ENCODE data around the gene CYP2B6.
"Not testable (repeated sequence)": the region's sequence is repeated elsewhere in the genome, so short reads cannot be mapped to it uniquely, and the experiment has no call there.

The CYP2B6 gene

DNA sequence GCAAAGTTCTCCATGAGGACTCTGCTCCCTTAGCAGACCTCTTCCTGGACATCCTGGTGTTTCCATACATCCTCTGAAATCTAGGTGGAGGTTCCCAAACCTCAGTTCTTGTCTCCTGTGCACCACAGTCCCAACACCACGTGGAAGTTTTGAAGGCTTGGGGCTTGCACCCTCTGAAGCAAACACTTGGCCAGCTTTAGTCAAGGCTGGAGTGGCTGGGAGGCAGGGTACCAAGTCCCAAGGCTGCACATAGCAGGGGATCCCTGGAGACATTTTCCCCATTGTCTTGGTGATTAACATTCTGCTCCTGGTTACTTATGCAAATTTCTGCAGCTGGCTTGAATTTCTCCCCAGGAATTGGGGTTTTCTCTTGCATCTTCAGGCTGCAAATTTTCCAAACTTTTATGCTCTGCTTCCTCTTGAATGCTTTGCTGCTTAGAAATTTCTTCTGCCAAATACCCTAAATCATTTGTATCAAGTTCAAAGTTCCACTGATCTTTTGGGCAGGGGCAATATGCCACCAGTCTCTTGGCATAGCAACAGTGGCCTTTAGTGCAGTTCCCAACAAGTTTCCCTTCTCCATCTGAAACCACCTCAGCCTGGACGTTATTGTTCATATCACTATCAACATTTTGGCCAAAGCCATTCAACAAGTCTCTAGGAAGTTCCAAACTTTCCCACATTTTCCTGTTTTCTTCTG lies 10.2 kb upstream of the CYP2B6 start:
- not testable (repeated sequence) for DNase-seq (ENCODE audit: low spot score)

DNA sequence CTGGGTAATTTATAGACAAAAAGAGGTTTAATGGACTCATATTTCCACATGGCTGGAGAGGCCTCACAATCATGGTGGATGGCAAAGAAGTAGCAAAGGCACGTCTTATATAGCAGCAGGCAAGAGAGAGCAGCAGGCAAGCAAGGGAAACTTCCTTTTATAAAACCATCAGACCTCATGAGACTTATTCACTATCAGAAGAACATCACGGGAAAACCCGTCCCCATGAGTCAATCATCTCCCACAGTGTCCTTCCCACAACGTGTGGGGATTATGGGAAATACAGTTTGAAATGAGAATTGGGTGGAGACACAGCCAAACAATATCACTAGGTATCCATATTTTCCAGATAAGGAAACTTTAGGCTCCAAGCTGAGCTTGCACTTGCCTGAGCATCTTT lies 9.5 kb upstream of the CYP2B6 start:
- no peak for DNase-seq (ENCODE audit: low spot score)

DNA sequence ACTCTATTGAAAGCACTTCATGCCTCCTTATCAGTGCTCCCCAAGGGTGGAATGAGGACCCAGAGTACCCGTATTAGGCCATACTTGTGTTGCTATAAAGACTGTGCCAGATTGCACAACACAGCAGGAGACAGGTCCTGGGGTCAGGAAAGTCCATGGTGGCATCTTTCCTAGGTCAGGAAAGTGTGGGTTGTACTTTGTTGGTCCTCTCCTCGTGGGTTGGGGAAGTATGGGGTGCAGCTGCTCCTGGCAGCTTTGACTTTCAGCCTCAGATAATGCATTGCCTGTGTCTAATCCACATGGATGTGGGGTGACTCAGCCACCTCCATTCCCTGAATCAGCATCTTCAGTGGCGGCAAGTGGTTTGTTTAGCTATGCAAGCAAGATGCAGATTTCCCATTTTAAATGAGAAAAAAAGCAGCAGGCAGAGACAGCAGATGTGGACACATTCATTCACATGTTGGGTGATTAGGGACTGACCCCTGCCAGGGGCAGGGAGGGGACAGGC lies 8.4 kb upstream of the CYP2B6 start:
- DNase-seq (ENCODE audit: low spot score): no peak

DNA sequence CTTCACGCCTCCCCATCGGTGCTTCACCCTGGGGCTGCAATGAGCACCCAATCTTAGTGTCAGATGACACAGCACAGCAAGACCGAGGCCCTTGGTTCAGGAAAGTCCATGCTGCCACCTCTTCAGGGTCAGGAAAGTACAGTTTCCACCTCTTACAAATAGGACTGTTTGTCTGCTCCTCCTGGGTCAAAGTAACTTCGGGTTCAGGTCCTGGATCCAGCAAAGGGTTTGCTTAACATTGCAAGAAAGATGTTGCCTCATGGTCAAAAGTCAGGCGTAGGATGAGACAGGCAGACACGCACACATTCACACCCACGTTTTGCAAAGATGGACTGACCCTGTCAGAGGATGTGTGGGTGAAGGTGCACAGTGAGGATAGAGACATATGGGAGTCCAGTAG lies 1.6 kb upstream of the CYP2B6 start:
- DNase-seq (ENCODE audit: low spot score): no peak

DNA sequence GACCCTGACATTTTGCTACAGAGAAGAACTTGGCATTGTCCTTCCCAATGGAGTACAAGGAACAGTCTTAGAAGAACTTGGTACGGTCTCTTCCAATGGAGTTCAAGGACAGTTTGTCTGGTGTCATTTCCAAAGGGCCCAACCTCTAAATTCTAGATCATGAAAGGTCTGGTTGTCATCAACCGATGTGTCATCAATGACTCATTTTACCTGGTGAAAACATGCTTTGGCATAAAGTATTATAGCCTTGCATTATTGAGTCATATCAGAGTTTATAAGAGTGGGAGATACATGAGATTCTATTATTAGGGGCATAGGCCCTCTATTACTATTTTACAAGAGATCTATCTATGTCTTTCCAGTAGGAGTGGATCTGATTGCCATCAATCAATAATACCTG lies 4.3 kb downstream of the CYP2B6 start:
- DNase-seq (ENCODE audit: low spot score): no peak

DNA sequence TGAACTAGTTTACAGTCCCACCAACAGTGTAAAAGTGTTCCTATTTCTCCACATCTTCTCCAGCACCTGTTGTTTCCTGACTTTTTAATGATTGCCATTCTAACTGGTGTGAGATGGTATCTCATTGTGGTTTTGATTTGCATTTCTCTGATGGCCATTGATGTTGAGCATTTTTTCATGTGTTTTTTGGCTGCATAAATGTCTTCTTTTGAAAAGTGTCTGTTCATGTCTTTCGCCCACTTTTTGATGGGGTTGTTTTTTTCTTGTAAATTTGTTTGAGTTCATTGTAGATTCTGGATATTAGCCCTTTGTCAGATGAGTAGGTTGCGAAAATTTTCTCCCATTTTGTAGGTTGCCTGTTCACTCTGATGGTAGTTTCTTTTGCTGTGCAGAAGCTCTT lies 7.9 kb downstream of the CYP2B6 start:
- not testable (repeated sequence) for DNase-seq (ENCODE audit: low spot score)

DNA sequence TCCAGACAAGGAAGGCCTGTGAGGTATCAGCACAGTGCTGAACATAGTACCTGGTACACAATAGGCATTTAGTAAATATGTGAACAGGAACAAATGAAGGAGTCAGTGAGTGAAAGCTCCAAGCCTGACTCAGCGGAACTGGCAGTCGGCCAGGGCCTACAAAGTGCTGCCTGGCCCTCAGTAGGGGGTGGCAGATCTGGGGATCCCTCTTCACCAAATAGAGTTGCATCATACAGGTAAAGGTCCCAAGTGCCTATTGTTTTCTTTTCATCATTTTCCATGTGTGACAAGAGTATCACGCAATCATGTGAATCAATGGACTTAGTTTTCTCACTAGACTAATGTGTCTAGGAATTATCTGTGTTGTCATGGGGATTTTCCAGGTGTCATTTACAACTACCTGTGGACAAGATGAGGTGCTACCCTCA lies 9.2 kb downstream of the CYP2B6 start:
- DNase-seq (ENCODE audit: low spot score): no peak

DNA sequence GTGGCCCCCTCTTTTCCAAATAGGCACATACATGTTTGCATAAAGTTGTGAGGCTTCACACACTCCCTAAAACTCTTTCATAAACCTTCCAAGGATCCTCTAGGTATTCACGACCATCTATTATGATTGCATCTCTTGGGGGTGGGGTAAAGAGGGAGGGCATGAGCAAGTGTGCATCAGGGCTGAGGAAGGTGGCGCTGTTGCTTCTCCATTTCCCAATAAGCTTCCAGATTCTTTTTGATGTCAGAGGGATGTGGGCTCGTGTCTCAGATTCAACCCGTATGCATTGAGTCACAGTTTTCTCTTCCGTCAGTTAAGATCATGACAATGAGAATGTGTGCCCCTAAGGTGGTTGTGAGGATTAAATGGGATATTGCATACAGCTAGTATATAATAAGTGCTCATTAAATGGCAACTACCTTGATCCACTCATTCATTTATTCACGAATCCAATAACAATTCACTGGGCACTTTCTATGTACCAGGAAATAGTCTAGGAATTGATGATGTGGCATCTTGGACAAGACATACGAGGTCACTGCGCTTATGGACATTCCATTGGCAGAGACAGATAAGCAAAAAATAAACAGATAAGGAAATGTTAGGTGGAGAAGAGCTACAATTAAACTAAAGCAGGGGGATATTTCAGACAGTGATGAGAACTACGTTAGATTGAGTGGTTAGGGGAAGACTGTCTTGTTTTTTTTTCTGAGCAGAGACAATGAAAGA lies 10.3 kb downstream of the CYP2B6 start:
- no peak for DNase-seq (ENCODE audit: low spot score)

DNA sequence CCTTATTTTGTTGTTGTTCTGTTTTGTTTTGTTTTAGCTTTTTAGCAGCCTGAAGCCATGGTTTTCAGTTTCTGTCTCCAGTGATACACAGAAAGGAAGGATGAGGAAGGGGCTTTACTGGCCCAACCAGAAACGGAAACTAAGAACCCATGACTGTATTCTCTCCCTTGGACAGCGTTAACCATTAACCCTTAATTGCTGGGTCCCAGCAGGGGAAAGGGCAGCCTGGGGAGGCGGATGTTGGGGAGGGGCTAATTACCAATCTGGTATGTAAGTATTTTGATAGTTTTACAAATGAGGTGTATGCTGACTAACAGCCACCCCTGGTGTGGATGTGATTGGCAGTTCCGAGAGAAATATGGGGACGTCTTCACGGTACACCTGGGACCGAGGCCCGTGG lies 12.6 kb downstream of the CYP2B6 start:
- DNase-seq (ENCODE audit: low spot score): not testable (repeated sequence)

DNA sequence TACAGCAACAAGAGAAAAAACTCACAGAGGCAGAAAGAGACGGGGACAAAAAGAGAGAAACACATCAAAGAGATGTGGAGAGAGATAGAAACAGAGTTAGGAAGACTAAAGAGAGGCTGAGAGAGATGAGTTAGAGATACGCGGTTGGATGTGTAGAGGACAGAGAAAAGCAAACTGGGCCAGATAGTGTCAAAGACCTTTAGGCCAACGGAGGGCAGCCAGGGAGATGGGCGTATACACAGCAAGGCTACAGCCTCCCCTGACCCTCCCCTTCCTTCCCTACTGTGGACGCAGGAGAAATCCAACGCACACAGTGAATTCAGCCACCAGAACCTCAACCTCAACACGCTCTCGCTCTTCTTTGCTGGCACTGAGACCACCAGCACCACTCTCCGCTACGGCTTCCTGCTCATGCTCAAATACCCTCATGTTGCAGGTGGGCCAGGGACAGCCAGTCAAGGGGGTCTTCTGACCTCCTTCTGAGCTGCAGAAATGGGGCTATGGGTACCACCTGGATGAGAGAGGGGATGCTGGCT lies 18.7 kb downstream of the CYP2B6 start:
- DNase-seq (ENCODE audit: low spot score): no peak

DNA sequence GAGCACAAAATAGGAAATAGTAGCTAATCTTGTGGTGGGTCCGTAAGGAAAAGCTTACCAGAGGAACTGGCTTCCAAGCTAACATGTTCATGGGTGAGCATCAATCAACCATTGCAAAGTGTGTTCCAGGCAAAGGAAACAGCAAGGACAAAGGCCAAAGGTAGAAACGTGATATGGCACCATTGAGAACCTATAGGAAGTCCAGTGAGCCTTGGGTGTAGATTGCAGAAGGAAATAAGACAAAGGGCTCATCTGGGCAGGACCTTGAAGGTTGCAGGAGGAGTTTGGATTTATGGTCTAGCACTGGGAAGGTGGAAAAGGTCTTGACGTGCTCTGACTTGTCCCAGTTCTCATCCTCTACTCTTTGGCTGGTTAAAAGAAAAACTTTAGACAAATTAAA lies 22.3 kb downstream of the CYP2B6 start:
- DNase-seq (ENCODE audit: low spot score): no peak

DNA sequence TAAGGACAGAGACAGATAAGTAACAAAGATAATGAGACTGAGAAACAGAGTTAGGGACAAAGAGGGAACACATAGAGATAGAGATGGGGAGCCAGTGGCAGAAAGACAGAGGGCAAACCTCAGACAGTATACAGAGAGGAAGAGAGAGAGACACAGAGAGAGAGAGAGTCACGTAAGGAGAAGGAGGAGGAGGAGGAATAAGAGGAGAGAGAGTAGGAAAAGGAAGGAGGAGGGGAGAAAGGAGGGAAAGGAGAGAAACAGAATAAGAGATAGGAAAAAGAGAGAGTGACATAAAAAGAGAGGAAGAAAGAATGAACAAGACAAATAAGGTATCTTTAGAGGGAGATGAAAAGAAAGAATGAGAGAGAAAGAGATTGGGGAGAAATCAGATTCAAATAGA lies 23.6 kb downstream of the CYP2B6 start:
- DNase-seq (ENCODE audit: low spot score): no peak

DNA sequence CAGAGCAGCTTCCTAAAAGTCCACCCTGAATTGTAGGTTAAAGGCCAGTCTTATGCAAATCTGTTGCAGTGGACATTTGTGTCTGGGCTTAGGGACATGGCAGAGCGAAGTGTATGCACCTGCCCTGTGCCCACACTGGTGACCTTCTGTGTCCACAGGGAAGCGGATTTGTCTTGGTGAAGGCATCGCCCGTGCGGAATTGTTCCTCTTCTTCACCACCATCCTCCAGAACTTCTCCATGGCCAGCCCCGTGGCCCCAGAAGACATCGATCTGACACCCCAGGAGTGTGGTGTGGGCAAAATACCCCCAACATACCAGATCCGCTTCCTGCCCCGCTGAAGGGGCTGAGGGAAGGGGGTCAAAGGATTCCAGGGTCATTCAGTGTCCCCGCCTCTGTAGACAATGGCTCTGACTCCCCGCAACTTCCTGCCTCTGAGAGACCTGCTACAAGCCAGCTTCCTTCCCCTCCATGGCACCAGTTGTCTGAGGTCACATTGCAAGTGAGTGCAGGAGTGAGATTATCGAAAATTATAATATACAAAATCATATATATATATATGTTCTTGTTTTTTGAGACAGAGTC lies 25.5 kb downstream of the CYP2B6 start:
- no peak for DNase-seq (ENCODE audit: low spot score)

DNA sequence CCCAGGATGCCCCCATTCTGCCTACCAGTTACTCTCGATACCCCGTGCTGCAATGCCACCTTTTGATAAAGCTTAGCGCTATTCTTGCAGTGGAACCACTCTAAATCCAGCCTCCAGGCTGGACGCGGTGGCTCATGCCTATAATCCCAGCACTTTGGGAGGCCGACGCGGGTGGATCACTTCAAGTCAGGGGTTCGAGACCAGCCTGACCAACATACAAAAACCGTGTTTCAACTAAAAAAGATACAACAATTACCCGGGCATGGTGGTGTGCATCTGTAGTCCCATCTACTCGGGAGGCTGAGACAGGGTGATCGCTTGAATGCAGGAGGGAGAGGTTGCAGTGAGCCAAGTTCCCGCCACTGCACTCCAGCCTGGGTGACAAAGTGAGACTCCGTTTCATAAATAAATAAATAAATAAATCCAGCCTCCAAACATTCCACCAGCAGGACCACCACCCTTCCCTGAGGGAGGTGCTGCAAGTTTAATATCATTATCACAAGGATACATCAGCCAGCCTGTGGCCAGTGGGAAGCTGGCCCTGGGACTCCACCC lies 27.7 kb downstream of the CYP2B6 start:
- no peak for DNase-seq (ENCODE audit: low spot score)

DNA sequence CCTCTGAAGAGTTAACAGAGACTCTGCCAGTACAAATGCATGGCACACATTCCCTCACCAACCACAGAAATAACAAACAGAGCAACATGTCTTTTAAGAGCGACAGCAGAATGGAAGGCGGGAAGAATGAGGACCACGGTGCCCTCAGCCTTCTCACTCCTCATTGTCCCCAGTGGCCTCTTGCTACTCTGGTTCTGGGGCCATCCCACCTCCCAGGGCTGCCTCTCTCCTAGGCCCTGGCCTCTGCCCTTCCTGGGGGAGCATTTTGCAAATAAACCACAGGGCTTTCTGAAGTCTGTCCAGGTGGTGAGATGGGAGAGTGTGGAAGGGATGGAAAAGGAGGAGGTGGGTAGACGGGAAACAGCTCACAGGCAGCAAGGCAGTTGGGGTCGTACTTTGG lies 28.3 kb downstream of the CYP2B6 start:
- no peak for DNase-seq (ENCODE audit: low spot score)

DNA sequence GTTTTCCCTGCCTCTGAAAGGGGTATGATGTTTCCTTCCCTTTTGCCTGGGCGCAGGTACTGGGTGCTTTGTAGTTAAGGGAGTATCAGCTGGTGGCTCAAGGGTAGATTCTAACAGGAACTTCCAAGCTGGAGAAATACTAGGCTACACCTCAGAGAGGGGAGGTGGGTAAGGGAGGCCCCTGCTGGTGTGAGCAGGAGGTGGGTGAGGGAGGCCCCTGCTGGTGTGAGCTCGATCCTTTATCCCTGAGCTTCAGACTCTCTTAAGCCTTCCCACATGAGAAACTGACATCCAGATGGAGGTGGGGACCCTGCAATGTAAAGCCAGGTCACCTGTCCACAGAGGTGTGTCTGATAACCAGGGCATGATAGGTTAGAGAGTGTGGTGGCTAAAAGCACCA lies 32.1 kb downstream of the CYP2B6 start:
- no peak for DNase-seq (ENCODE audit: low spot score)

DNA sequence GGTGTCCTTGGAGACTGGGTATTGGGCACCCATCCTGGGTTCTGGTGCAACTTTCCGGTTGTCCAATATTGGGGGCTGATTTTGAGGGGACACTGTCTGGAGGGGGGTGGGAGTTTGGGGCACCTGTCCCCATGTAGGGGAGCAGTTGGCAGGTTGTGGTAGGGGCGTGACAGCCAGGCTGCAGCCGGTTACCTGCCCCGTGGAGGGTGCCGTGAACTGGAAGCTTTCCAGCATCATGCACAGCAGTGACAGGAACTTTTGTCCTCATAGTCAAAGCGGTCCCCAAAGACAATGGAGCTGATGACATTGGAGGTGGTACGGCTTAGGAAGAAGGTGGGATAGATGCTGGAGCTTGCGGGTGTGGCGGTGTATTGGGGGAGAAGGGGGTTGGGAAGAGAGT lies 34.3 kb downstream of the CYP2B6 start:
- DNase-seq (ENCODE audit: low spot score): no peak

DNA sequence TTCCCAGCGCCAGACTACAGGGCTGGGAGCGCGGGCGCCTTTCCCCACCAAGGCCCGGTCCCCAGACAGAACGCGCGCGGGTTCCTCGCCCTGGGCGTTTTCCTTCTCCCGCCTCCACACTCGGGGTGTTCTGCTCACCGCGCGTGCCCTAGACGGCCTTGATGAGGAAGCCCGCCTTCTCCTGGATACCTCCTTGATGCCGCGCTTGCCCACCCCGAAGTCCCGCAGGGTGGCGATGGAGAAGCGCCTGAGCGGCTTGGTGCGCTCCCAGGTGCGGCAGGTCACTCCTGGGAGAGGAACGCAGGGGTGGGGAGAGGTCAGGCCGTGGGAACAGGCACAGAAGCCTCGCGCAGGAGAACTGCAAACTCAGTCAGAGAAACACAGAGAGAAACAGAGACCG lies 34.8 kb downstream of the CYP2B6 start:
- DNase-seq (ENCODE audit: low spot score): no peak

DNA sequence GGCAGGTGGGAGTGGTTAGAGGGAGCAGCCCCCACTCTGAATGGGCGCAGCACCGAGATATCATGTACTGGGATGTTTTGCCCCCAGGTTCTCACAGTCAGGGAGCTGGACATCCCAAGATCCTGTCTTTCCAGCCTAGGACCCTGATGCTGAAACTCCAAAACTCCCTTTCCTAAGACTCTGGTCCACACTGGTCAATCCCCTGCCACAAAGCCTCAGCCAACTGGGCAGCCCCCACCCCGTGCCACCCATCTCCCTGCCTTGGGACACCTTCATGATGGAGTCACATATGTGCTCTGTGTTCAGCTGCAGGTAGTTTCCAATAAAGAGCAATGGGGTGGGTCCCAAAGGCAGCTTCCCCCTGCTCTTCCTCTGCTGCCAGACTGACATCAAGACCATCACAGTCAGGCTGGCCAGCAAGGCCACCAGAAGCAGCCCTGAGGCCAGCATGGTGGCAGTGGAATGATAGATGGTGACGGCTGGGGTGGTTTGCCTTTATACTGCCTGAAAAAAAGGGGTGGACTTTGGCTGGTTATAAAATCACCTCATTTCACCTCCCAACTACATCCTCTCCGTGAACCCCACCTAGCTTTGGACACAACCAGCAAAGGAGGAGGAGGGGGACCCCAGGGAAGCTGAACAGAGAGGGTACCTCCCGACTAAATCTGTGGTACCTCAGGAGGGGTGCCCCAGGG lies 36.3 kb downstream of the CYP2B6 start:
- DNase-seq (ENCODE audit: low spot score): no peak

DNA sequence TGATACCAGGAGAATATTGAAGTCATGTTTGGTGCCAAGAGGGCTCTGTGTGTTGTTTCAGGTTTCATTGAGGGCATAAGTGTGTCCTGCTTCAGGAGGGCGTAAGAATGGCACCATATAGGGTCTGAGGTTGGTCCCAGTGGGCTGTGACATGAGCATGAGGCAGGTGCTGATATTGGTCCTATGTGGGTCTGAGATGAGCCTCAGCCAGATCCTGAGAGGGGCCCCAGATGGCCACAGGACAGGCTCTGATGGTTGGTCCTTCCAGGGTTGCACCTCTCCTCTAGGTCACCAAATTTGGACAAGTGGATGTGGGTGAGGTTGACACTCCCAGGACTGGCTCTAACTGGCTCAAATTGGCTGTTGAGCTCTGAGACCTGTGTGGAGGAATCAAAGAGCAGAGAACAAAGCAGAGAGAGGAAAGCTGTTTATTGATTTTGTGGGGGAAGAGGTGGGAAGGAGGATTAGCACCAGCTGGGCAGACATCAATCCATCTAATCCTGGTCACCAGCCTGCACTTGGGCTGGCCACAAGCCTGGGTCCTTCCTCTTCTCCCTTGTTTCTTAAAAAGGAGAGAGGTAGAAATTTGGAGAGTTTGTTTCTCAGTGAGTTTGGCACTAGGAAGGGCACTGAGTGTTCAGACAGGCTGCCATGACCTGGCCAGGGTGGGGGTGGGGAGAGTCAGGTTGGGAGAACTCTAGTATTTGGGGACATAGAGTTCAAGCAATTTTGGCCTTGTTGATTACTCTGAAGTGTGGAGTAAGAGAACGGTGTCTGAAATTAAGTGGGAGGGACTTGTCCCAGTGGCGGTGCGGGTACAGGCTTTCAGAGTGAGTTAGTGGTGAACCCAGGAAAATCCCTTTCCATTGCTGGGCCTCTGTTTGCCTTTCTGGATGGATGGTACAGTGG lies 38.7 kb downstream of the CYP2B6 start:
- DNase-seq (ENCODE audit: low spot score): no peak

DNA sequence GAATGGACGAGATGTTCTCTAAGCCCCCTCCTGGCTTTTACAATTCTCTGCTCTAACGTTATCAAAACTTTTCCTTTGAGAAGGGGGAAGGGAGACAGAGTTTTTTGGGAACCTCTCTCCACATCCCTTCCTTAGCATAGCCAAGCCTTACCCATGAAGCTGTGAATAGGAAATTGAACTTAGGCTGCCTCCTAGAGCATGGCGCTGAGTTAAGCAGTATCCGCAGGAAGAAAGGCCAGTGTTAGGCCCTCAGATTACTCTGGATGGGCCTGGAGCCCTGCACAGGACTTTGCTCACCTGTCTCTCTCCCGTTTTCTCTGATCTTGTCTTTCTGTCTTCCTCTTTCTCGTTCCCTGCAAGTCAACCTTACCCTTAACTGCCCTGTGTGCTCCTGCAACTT lies 39.6 kb downstream of the CYP2B6 start:
- DNase-seq (ENCODE audit: low spot score): no peak
